Skeletal muscle satellite cell (primary cell): Measurements from ENCODE around the gene RAB7B.

Experiments used
- H3K27me3 ChIP-seq: 2 replicates; pipeline ENCODE4 v1.7.0; 2013; ENCODE audit warnings: low read length; ENCODE audit not compliant: control insufficient read depth, insufficient read depth
- H3K36me3 ChIP-seq: 2 replicates; pipeline ENCODE4 v1.7.0; 2013; ENCODE audit warnings: mild to moderate bottlenecking, control low read depth, low read length; ENCODE audit not compliant: insufficient read depth
- H3K4me1 ChIP-seq: 2 replicates; pipeline ENCODE4 v1.7.0; 2013; ENCODE audit warnings: low read length; ENCODE audit not compliant: control insufficient read depth, insufficient read depth
- H3K4me2 ChIP-seq: 2 replicates; pipeline ENCODE4 v1.7.0; 2013; ENCODE audit warnings: mild to moderate bottlenecking, low read length
- H3K4me3 ChIP-seq: 2 replicates; pipeline ENCODE4 v1.7.0; 2013; ENCODE audit warnings: low read length
- H3K9ac ChIP-seq: 2 replicates; pipeline ENCODE4 v1.7.0; 2013; ENCODE audit warnings: mild to moderate bottlenecking, low read depth, low read length, moderate library complexity
- H3K9me3 ChIP-seq: replicated peaks from 2 replicates; pipeline ENCODE4 v1.7.0; 2013; ENCODE audit warnings: mild to moderate bottlenecking, control low read depth, low read length

Gene RAB7B

DNA sequence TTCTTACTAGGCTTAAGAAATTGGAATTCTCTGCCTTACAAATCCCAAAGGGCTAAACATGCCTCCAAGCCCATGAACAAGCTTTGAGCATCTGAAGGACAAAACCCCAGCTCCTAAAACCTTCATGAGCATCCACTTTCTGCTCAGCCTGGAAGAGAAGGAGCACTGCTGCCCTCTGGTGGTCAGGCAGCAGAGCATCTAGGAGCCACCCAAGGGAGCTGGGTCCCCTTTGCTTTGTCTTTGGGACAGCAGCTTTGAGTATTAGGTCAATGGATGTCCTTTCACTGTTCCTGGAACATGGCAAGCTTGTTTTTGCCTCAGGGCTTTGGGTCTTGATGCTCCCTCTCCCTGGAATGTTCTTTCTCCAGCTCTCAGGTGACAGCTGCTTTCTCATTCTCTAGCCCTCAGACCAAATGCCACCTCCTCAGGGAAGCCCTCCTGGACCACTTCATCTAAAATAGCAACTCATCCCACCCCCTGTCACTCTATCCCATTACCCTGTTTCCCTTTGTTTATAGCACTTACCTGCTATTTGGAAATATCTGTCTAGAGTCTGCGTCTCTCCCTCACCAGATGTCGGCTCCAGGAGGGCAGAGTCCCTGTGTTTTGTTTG is 25.7 kb downstream of the RAB7B start:
- Histone ChIP-seq H3K9ac (no peak overlapping the region), H3K27me3 (no peaks in the 10 kb centered on the region), H3K36me3 (no peaks in the 10 kb centered on the region), H3K4me2 (no peak overlapping the region), H3K4me1 (no peaks in the 10 kb centered on the region), H3K9me3 (no peaks in the 10 kb centered on the region), H3K4me3 (no peak overlapping the region)

- Histone ChIP-seq H3K4me3 (no peak overlapping the region), H3K36me3 (no peaks in the 10 kb centered on the region), H3K27me3 (peaks cover 3% of the 10 kb centered on the region), H3K9me3 (no peaks in the 10 kb centered on the region), H3K9ac (no peak overlapping the region), H3K4me1 (no peaks in the 10 kb centered on the region), H3K4me2 (no peak overlapping the region)
These were observed 26.3 kb downstream of the RAB7B start for GRCh38 chr1:205976708-205977401.

DNA sequence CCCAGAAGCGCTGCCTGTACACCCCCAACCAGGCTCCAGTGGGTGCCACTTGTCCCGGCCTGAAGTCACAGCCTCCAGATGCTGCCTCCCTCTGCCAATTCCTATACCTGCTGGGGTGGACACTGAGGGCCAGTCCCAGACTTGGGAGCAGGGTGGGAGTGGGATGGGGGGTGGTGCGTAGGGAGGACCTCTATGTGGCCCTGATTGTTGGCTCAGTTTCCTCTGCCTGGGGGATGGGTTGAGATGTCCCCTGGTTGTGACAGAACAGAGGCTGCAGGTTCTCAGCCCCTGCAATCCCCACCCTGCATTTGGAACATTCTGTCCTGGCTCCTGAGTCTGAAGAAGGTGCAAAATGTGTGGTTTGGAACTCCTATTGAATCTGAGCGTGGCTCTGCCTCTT is 27.2 kb downstream of the RAB7B start:
- Histone ChIP-seq H3K27me3 (peaks cover 3% of the 10 kb centered on the region), H3K4me1 (no peaks in the 10 kb centered on the region), H3K4me2 (no peak overlapping the region), H3K9ac (no peak overlapping the region), H3K36me3 (no peaks in the 10 kb centered on the region), H3K4me3 (no peak overlapping the region), H3K9me3 (no peaks in the 10 kb centered on the region)

DNA sequence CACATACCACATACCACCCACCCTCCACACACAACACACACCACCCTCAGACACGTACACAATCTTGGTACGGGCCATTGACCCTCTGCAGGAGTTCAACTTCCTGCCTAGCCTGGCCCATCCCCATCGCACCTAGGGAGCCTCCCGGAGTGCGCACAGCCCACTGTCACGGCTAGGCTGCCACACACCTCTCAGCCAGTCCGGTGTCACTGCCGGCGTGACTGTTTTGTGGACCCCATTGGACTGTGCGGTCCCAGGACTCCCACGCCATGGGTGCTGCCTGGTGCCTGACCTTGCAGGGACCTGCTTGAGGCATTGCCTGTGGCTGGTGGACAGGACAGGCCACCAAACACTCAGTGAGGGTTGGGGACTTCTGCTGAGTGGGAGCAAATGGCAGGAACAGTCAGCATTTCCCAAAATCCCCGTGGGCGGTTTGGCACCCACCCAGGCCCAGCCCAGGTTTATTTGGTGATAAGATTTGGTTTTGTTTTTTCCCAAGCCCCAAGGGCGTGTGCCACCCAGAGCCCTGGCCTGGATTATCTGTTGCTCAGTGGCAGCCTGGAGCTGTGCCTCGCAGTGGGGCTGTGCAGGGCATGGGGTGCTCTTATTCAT is 27.7 kb downstream of the RAB7B start:
- no peaks in the 10 kb centered on the region for H3K36me3 ChIP-seq
- H3K4me3 ChIP-seq = no peak overlapping the region
- H3K4me1 ChIP-seq = no peaks in the 10 kb centered on the region
- no peak overlapping the region for H3K9ac ChIP-seq
- no peak overlapping the region for H3K4me2 ChIP-seq
- peaks cover 3% of the 10 kb centered on the region for H3K27me3 ChIP-seq
- no peaks in the 10 kb centered on the region for H3K9me3 ChIP-seq

- Histone ChIP-seq H3K9me3 (no peaks in the 10 kb centered on the region), H3K4me1 (no peaks in the 10 kb centered on the region), H3K36me3 (no peaks in the 10 kb centered on the region), H3K27me3 (peaks cover 3% of the 10 kb centered on the region), H3K4me3 (no peak overlapping the region), H3K4me2 (no peak overlapping the region), H3K9ac (no peak overlapping the region)
These were observed 28.5 kb downstream of the RAB7B start for GRCh38 chr1:205974712-205975111.

- H3K9ac ChIP-seq = no peak overlapping the region
- no peaks in the 10 kb centered on the region for H3K4me1 ChIP-seq
- no peaks in the 10 kb centered on the region for H3K9me3 ChIP-seq
- no peaks in the 10 kb centered on the region for H3K36me3 ChIP-seq
- H3K27me3 ChIP-seq = peaks cover 3% of the 10 kb centered on the region
- no peak overlapping the region for H3K4me3 ChIP-seq
- no peak overlapping the region for H3K4me2 ChIP-seq
These were observed 29.6 kb downstream of the RAB7B start for GRCh38 chr1:205973377-205974232.

GRCh38 chr1:205972491-205973168 is 30.6 kb downstream of the RAB7B start:
- Histone ChIP-seq H3K9me3 (no peaks in the 10 kb centered on the region), H3K36me3 (no peaks in the 10 kb centered on the region), H3K9ac (no peak overlapping the region), H3K4me1 (no peaks in the 10 kb centered on the region), H3K4me3 (no peak overlapping the region), H3K4me2 (no peak overlapping the region), H3K27me3 (peaks cover 4% of the 10 kb centered on the region)

- Histone ChIP-seq H3K9me3 (no peaks in the 10 kb centered on the region), H3K4me3 (no peak overlapping the region)
These were observed 31.1 kb downstream of the RAB7B start for GRCh38 chr1:205972081-205972480.

GRCh38 chr1:205971082-205971481 is 32.1 kb downstream of the RAB7B start:
- Histone ChIP-seq H3K4me3 (no peak overlapping the region), H3K9ac (no peak overlapping the region), H3K27me3 (peaks cover 9% of the 10 kb centered on the region), H3K4me2 (no peak overlapping the region), H3K36me3 (no peaks in the 10 kb centered on the region), H3K4me1 (no peaks in the 10 kb centered on the region), H3K9me3 (no peaks in the 10 kb centered on the region)

More at GRCh38 chr1:205972081-205972480, 31.1 kb downstream of the RAB7B start:
- no peak overlapping the region for H3K4me2 ChIP-seq
- H3K27me3 ChIP-seq = peaks cover 6% of the 10 kb centered on the region
- H3K36me3 ChIP-seq = no peaks in the 10 kb centered on the region
- no peak overlapping the region for H3K9ac ChIP-seq
- H3K4me1 ChIP-seq = no peaks in the 10 kb centered on the region

DNA sequence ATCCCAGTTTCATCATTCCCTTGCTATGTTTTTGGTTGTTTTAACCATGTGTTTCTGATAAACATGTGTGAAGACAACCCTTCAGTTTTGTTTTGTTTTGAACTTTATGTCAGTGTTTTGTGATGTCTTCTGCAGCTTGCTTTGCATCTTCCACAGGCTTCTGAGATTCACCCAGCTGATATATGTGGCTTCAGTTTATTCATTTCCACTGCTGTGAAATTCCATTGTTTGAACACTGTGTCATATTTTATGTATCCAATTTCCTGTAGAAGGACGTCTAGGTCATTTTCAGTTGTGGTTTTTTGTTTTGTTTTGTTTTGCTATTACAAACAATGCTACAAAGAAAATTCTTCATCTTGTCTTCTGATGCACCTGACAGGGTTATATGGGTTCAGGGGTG is 32.7 kb downstream of the RAB7B start:
- H3K4me2 ChIP-seq = no peak overlapping the region
- no peaks in the 10 kb centered on the region for H3K4me1 ChIP-seq
- no peaks in the 10 kb centered on the region for H3K9me3 ChIP-seq
- no peak overlapping the region for H3K9ac ChIP-seq
- no peaks in the 10 kb centered on the region for H3K36me3 ChIP-seq
- H3K4me3 ChIP-seq = no peak overlapping the region
- H3K27me3 ChIP-seq = peaks cover 14% of the 10 kb centered on the region

GRCh38 chr1:205969229-205969628 is 34.0 kb downstream of the RAB7B start:
- Histone ChIP-seq H3K4me3 (no peak overlapping the region), H3K27me3 (peaks cover 16% of the 10 kb centered on the region), H3K36me3 (no peaks in the 10 kb centered on the region), H3K4me1 (no peaks in the 10 kb centered on the region), H3K9me3 (no peaks in the 10 kb centered on the region), H3K9ac (no peak overlapping the region), H3K4me2 (no peak overlapping the region)
